ENCODE data around the gene ARSB. TPM values are rescaled to one million over a fixed set of nuclear protein-coding genes. Genes with fewer than 3 reads are reported as not detected.

Gene ARSB
- total and polyA plus RNA-seq, 2 experiments from 2014 or later, result 16.0 to 25.5 TPM

DNA sequence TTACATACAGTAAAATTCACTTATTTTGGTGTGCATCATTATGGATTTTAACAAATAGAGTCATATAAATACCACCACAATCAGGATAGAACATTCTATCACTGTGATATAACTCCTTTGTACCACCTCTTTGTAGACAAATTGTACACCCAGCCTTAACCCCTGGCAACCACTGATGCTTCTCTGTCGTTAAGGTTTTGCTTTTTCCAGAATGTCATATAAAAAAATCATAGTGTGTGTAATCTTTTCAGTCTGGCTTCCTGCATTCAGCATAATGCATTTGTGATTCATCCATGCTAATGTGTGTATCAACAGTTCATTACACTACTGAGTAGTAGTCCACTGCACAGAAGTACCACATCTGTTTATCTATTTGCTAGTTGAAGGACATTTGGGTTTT is 81.2 kb downstream of the ARSB start:
- H3K4me3 ChIP-seq, result no peak overlapping the region
- H3K9me3 ChIP-seq (ENCODE audit: low read depth), result no peaks in the 10 kb centered on the region
- H3K4me1 ChIP-seq (ENCODE audit: low read depth), result peaks cover 22% of the 10 kb centered on the region
- H3K27ac ChIP-seq, result no peak overlapping the region
- no peaks in the 10 kb centered on the region for H3K36me3 ChIP-seq
- DNase-seq (ENCODE audit: low read depth in 1 of 2, low spot score in 1 of 2), result no peak
- no peaks in the 10 kb centered on the region for H3K27me3 ChIP-seq
- no peak for TF ChIP-seq CTCF (IDR thresholded peaks at IDR 0.05; ENCODE audit: low read depth, low read length)

DNA sequence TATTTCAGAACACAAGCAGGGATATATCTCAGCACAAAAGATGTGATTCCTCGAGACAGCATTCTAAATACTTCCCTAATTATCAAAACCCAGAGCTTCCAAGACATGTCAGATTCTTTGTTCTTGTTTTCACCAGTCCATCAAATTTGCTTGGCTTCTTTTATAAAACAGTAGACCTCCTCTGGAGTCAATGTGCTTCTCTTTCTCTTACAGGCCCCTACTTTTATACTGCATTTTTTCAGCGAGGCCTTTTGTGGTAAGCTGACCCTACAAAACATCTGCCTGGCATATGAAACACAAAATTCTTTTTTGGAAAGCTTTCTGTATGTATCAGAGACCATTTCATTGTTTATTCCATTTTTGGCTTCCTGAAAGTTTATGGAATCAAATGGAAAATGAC is 81.8 kb downstream of the ARSB start:
- DNase-seq (ENCODE audit: low read depth in 1 of 2, low spot score in 1 of 2), result no peak
- no peaks in the 10 kb centered on the region for H3K27me3 ChIP-seq
- H3K4me3 ChIP-seq, result no peak overlapping the region
- H3K36me3 ChIP-seq, result no peaks in the 10 kb centered on the region
- no peaks in the 10 kb centered on the region for H3K9me3 ChIP-seq (ENCODE audit: low read depth)
- H3K4me1 ChIP-seq (ENCODE audit: low read depth), result peaks cover 18% of the 10 kb centered on the region
- no peak overlapping the region for H3K27ac ChIP-seq
- no peak for TF ChIP-seq CTCF (IDR thresholded peaks at IDR 0.05; ENCODE audit: low read depth, low read length)

- Histone ChIP-seq H3K4me1 (ENCODE audit: low read depth) (peaks cover 3% of the 10 kb centered on the region), H3K4me3 (no peak overlapping the region), H3K36me3 (no peaks in the 10 kb centered on the region), H3K27ac (peak overlapping the region; percentile 78), H3K9me3 (ENCODE audit: low read depth) (no peaks in the 10 kb centered on the region), H3K27me3 (no peaks in the 10 kb centered on the region)
- TF ChIP-seq CTCF (IDR thresholded peaks at IDR 0.05; ENCODE audit: low read depth, low read length), result peak; percentile 90
- DNase-seq (ENCODE audit: low read depth in 1 of 2, low spot score in 1 of 2), result peak; percentile 58 to 77
Measured at GRCh38 chr5:78899922-78900362, 85.2 kb downstream of the ARSB start.

- H3K27ac ChIP-seq, result no peak overlapping the region
- no peaks in the 10 kb centered on the region for H3K9me3 ChIP-seq (ENCODE audit: low read depth)
- DNase-seq (ENCODE audit: low read depth in 1 of 2, low spot score in 1 of 2), result peak in 1 of 2 donors; percentile 65
- H3K4me1 ChIP-seq (ENCODE audit: low read depth), result peaks cover 3% of the 10 kb centered on the region
- no peak overlapping the region for H3K4me3 ChIP-seq
- no peaks in the 10 kb centered on the region for H3K27me3 ChIP-seq
- no peak for TF ChIP-seq CTCF (IDR thresholded peaks at IDR 0.05; ENCODE audit: low read depth, low read length)
- H3K36me3 ChIP-seq, result no peaks in the 10 kb centered on the region
Measured at GRCh38 chr5:78896132-78896531, 89.0 kb downstream of the ARSB start.

- H3K27ac ChIP-seq, result no peak overlapping the region
- H3K4me1 ChIP-seq (ENCODE audit: low read depth), result peaks cover 6% of the 10 kb centered on the region
- no peak overlapping the region for H3K4me3 ChIP-seq
- H3K36me3 ChIP-seq, result no peaks in the 10 kb centered on the region
- no peaks in the 10 kb centered on the region for H3K27me3 ChIP-seq
- no peak for DNase-seq (ENCODE audit: low read depth in 1 of 2, low spot score in 1 of 2)
- H3K9me3 ChIP-seq (ENCODE audit: low read depth), result no peaks in the 10 kb centered on the region
- no peak for TF ChIP-seq CTCF (IDR thresholded peaks at IDR 0.05; ENCODE audit: low read depth, low read length)
Measured at GRCh38 chr5:78895616-78896015, 89.5 kb downstream of the ARSB start.
